Measurements from ENCODE around the gene STT3B.

STT3B gene

DNA sequence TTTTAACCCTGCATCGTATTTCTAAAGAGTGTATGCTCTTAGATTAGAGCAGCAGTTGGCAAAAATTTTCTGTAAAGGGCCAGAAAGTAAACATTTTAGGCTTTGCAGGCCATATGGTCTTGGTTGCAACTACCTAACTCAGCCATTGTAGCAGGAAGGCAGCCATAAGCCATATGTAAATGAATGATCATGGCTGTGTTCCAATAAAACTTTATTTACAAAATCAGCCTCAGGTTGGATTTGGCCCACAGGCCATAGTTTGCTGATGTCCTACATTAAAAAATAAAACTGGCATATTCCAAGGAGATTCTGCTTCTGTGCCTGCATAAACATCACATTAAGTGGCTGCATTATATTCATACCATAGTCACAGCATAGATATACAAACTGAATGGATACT, 134.9 kb downstream of the STT3B start:
- in situ Hi-C loops (cut with HindIII; ENCODE audit: low pct_ligation_motif_present, low pct_unique_long_range_greater_than_20kb, low sequenced_read_pairs): no loop called here
- no peak for DNase-seq

DNA sequence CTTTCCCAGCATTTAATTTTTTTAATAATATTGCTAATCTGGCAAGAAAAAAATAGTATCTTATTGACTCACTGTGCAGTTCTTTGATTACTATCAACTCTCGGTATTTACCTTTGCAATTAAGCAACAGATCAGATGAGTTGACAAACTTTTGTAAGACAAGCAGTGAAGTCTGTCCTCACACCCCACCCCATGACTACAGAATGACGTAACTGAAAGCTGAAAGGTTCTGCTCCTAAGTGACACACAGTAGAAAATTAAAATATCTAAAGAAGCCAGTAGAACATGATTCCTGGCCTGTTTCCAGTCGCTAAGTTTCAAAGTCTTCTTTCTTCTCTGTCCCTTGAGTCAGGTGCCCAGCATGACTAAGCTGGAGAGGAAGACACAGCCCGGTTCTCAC, 135.5 kb downstream of the STT3B start:
- DNase-seq: no peak
- in situ Hi-C loops (cut with HindIII; ENCODE audit: low pct_ligation_motif_present, low pct_unique_long_range_greater_than_20kb, low sequenced_read_pairs): no loop called here

DNA sequence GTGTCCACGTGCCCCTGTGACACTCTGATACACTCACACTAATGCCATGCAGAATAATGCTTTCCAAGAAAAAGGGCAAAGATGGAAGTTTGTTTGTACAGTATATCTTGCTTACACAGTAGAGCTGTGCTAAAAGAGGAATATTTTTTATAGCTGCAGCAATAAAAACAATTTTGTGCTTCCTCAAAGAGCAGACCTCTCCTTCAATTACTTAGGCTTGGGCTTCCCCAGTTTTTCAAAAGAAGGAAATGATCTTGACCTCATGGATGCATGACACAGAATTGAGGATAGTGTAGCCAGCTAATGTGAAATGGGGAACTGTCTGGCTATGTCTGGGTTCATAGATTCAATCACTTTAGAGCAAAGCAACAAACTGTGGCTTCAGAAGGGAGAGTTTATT, 137.4 kb downstream of the STT3B start:
- DNase-seq: no peak
- in situ Hi-C loops (cut with HindIII; ENCODE audit: low pct_ligation_motif_present, low pct_unique_long_range_greater_than_20kb, low sequenced_read_pairs): no loop called here

DNA sequence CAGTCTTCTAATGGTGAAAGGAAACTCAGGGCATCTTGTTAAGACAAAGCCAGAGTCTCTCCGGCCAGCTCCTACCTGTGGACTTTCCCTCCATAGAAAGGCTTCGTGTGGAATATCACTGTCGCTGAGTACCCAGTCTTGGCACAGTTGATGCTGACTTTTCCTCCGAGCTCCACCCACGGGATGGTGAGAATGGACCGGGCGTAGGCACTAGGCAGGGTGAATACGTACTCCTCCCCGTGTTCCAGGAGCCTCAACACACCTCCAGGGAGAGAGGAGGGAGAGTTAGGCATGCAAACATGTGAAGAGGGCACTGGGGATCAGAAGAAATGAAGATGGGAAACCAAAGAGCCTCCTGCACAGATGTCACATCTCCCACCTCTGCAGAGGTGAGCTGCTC, 138.0 kb downstream of the STT3B start:
- in situ Hi-C loops (cut with HindIII; ENCODE audit: low pct_ligation_motif_present, low pct_unique_long_range_greater_than_20kb, low sequenced_read_pairs): no loop called here

DNA sequence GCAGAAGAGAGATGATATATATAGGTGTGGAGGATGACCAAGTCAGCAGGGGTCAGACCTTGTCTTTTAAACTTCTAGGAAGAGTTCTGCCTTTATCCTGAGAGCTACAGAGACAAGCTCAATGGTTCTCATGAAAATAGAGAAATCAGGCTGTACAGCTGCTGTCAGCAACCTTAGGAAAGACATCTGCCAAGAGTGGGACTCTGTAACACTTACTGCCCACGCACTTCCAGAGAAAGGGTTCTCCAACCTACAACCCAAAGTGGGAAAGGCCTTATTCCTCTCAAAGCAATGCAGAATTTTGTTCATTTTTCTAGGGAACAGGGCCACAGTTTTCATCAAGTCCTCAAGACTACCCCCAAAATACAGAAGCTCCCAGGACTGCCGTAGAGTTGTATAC, 138.7 kb downstream of the STT3B start:
- in situ Hi-C loops (cut with HindIII; ENCODE audit: low pct_ligation_motif_present, low pct_unique_long_range_greater_than_20kb, low sequenced_read_pairs): no loop called here
- DNase-seq: no peak

More for the DNA sequence above, 138.0 kb downstream of the STT3B start:
- no peak for DNase-seq

DNA sequence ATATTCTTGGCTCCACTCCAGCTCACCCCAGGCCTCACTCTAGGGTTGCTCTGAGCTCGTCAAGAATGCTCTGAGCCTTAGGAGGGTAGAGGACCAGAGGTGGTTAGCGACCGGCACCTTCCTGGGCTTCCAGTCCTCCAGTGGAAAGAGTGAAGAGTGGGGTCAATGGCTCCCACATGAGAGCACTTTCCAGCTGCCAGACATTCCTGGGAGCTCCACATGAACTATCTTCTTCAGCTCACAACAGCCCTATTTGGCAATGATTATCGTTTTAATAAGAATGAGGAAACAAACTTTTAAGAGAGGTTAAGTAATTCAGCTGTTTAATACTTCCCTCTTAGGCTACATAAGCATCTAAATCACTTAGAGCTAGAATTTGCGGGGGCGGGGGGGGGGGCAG, 139.3 kb downstream of the STT3B start:
- DNase-seq: no peak
- in situ Hi-C loops (cut with HindIII; ENCODE audit: low pct_ligation_motif_present, low pct_unique_long_range_greater_than_20kb, low sequenced_read_pairs): no loop called here

DNA sequence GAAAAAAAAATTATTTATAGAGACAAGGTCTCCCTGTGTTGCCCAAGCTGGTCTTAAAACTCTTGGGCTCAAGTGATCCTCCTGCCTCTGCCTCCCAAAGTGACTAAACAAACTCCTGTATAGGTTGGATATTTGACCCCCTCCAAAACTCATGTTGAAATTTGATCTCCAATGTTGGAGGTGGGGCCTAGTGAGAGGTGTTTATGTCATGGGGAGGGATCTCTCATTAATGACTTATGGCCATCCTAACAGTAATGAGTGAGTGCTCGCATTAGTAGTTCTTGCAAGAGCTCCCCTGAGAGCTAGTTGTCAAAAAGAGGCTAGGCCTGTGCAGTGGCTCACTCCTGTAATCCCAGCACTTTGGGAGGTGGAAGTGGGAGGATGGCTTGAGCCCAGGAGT, 141.2 kb downstream of the STT3B start:
- in situ Hi-C loops (cut with HindIII; ENCODE audit: low pct_ligation_motif_present, low pct_unique_long_range_greater_than_20kb, low sequenced_read_pairs): no loop called here
- DNase-seq: no peak

DNA sequence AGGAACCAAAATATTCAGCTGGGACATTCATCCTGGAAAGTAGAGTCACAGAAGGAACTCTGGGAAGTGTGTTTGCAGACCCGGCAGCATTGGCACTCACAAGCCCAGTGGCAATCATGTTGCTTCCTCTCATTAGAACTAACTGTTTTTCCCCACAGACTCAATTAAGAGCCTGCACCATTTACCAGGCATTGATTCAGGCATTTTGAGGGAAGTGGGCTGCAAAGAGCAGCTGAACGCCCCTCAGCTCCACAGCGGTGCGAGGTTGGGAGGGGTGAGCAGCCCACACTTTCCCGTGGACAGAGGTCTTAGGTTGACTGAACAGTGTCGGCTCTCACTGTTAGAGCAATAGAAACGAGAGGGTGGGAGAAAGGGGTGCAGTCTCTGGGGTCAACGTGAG, 143.8 kb downstream of the STT3B start:
- in situ Hi-C loops (cut with HindIII; ENCODE audit: low pct_ligation_motif_present, low pct_unique_long_range_greater_than_20kb, low sequenced_read_pairs): no loop called here
- DNase-seq: no peak

DNA sequence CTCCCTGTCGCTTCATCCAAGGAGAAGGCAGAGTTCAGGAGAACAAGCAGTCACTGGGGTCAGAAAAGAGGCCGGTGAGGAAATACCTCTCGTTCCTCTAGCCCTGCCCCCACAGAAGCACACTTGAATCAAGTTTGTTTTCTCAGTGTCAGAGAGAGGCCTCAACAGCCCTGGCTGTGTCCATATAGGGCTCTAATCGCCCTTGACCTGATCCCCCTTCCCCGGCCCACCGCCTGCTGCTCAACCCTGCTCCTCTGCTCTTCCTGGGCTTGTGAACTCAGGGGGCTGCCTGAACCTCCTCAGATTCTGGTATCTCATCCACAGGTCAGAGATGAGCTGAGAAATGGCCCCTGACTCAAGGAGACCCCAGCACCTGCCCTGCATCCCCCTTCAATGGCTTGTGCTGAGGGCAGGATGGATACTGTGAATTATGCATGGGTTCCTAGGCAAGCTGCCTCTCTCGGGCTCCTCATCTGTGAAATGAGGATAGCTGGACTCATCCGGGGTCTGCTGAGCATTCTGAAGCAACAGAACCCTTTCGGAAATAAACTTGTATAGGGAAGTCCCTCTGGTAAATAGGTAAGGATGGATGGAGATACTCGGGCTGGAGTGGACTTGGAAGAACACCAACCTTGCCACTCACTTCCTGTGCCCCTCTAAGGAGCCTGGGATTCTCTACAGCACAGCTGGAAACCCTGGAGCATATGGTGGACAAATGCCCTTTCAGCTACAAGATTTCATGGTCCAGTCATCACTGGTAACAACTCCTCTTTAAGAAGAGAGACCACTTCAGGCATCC, 147.5 kb downstream of the STT3B start:
- DNase-seq: no peak
- in situ Hi-C loops (cut with HindIII; ENCODE audit: low pct_ligation_motif_present, low pct_unique_long_range_greater_than_20kb, low sequenced_read_pairs): no loop called here
